Transverse colon (tissue), 4 donors: Measurements from ENCODE around the gene SLC7A6OS. TPM values are rescaled to one million over a fixed set of nuclear protein-coding genes. Genes with fewer than 3 reads are reported as not detected.

Experiments used
- DNase-seq: peaks from one replicate; pipeline ENCODE4 v3.0.0-alpha.2; 2019
- H3K27ac ChIP-seq, 4 donors: fragments of 200-600 bp; sonication (generic); 2 replicates each; pipeline ENCODE4 v1.5.1; 2016 to 2018; ENCODE audit warnings: inconsistent platforms in 4 of 4
- H3K27me3 ChIP-seq: fragments of 200-600 bp; sonication (generic); 2 replicates; pipeline ENCODE4 v1.5.1; 2017; ENCODE audit warnings: inconsistent platforms
- H3K36me3 ChIP-seq, 4 donors: fragments of 200-600 bp; sonication (generic); 2 replicates each; pipeline ENCODE4 v1.5.1; 2017 to 2019; ENCODE audit warnings: inconsistent platforms in 4 of 4
- H3K4me1 ChIP-seq, 4 donors: fragments of 200-600 bp; sonication (generic); 2 replicates each; pipeline ENCODE4 v1.5.1; 2017 to 2020; ENCODE audit warnings: inconsistent platforms in 4 of 4
- H3K4me3 ChIP-seq, 4 donors: fragments of 200-600 bp; sonication (generic); 1 replicate in 1 of 4; 2 replicates in 3 of 4; pipeline versions ENCODE4 v1.5.1 to v1.6.1; 2017 to 2019; ENCODE audit warnings: inconsistent platforms in 4 of 4
- H3K9me3 ChIP-seq, 2 donors: fragments of 200-600 bp; sonication (generic); 2 replicates each; pipeline ENCODE4 v1.5.1; 2017 to 2019; ENCODE audit warnings: inconsistent platforms in 2 of 2
- EP300 ChIP-seq: sonication (generic); formaldehyde crosslinking; IDR thresholded peaks from one replicate; pipeline ENCODE4 v1.6.1; 2017; ENCODE audit warnings: antibody characterized with exemption, low read depth
- POLR2A ChIP-seq: fragments of 450-650 bp; IDR thresholded peaks from one replicate; pipeline ENCODE4 v1.6.1; 2016; ENCODE audit warnings: antibody characterized with exemption, mild to moderate bottlenecking, moderate library complexity
- POLR2AphosphoS5 ChIP-seq, 3 donors: sonication (generic); formaldehyde crosslinking; IDR thresholded peaks; one replicate each; pipeline ENCODE4 v1.6.1; 2016; ENCODE audit warnings: antibody characterized with exemption in 3 of 3
- WGBS, 2 donors: methylation state at CpG; one replicate each; pipeline ENCODE4 v1.1.5; 2018; ENCODE audit warnings: low coverage in 1 of 2; 5-methylcytosine and 5-hydroxymethylcytosine counted together
- in situ Hi-C, 4 donors: fragments of 200-750 bp; cut with MboI; loops; one replicate each; pipeline versions ENCODE4 v1.15.0 to v1.15.1; 2017; ENCODE audit warnings: low sequenced_read_pairs in 3 of 4, low pct_ligation_motif_present in 1 of 4, low pct_unique_long_range_greater_than_20kb in 1 of 4
- intact Hi-C: fragments of 100-400 bp; cut with DNase I; formaldehyde crosslinking; loops from one replicate; pipeline ENCODE4 v1.15.1; 2023; ENCODE audit warnings: low total_unique reads
- total RNA-seq, 4 donors: library from RNA; depleted of rRNA; stranded (reverse); fragments of >200 nt; gene quantifications; one replicate each; pipeline ENCODE4 v1.1.0, GENCODE V29; 2016
- TF ChIP-seq, protein P1 (sequence below), 5 experiments: fragments of 200-600 bp in 3 of 5; fragments of 450-650 bp in 2 of 5; sonication (generic) in 3 of 5; IDR thresholded peaks; 1 replicate in 2 of 5; 2 replicates in 3 of 5; pipeline ENCODE4 v1.5.1; 2016 to 2017; ENCODE audit warnings: antibody characterized with exemption in 5 of 5, inconsistent platforms in 3 of 5, mild to moderate bottlenecking in 2 of 5, moderate library complexity in 1 of 5

SLC7A6OS gene
- total RNA-seq, 4 donors from 2014 or later = 7.8 to 49.0 (median 15.3) TPM

DNA sequence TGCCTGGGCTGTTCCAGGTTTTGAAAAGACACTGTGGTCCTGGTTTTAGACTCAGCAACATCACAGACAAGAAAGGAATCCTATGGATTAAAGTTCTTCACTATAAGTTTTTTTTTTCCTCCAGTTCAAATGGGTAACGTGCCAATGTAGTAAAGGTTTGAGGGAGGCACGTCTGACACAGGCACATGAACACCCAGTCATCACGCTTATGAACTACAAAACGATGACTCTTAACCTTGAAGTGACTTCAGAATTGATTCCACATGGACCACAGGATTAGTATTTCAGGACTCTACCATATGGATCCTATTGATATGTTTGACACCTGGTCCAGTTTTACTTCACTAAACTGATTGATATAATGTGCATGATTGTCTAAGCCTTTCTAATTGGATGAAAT, 2.4 kb upstream of the SLC7A6OS start:
- Histone ChIP-seq H3K36me3 (peaks cover 0 to 16% (median 6%) of the 10 kb centered on the region in 4 donors), H3K4me1 (peaks cover 16 to 28% (median 21%) of the 10 kb centered on the region in 4 donors), H3K27me3 (no peaks in the 10 kb centered on the region), H3K9me3 (no peaks in the 10 kb centered on the region), H3K4me3 (no peak overlapping the region), H3K27ac (no peak overlapping the region)
- intact Hi-C loops (no loop called here), in situ Hi-C loops (no loop called here)
- TF ChIP-seq EP300 = no peak
- TF ChIP-seq, protein P1, sequence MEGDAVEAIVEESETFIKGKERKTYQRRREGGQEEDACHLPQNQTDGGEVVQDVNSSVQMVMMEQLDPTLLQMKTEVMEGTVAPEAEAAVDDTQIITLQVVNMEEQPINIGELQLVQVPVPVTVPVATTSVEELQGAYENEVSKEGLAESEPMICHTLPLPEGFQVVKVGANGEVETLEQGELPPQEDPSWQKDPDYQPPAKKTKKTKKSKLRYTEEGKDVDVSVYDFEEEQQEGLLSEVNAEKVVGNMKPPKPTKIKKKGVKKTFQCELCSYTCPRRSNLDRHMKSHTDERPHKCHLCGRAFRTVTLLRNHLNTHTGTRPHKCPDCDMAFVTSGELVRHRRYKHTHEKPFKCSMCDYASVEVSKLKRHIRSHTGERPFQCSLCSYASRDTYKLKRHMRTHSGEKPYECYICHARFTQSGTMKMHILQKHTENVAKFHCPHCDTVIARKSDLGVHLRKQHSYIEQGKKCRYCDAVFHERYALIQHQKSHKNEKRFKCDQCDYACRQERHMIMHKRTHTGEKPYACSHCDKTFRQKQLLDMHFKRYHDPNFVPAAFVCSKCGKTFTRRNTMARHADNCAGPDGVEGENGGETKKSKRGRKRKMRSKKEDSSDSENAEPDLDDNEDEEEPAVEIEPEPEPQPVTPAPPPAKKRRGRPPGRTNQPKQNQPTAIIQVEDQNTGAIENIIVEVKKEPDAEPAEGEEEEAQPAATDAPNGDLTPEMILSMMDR (IDR thresholded peaks at IDR 0.05) = no peak
- no peak for TF ChIP-seq POLR2A
- TF ChIP-seq POLR2AphosphoS5 (IDR thresholded peaks at IDR 0.05) = no peak
- DNase-seq = no peak
- 86 to 88% methylated on average over 4 of the region's 4 CpGs for WGBS, 2 donors

DNA sequence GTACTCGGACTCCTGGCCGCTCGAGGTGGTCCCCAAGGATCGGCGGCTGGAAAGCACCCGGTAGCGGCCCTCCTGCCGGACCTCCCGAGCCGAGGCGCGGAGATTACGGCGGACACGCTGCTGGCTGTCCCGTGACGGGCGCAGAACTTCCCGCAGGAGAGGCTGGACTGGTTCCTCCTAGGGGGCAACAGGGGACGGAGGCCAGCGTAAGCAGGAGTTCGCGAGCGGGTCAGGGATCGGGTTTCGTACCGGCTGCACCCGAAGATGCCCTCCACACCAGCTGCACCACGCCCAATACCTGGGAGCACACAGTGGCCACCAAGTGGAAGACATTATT, 341 bp downstream of the SLC7A6OS start:
- TF ChIP-seq, protein P1 (IDR thresholded peaks at IDR 0.05) = no peak
- Histone ChIP-seq H3K4me1 (peaks cover 16 to 28% (median 21%) of the 10 kb centered on the region in 4 donors), H3K27me3 (no peaks in the 10 kb centered on the region), H3K4me3 (peak overlapping the region; percentile 72 to 90 (median 80)), H3K27ac (peak overlapping the region; percentile 87 to 91 (median 89)), H3K9me3 (no peaks in the 10 kb centered on the region), H3K36me3 (peaks cover 0 to 29% (median 9%) of the 10 kb centered on the region in 4 donors)
- peak; percentile 9 for DNase-seq
- 0% methylated on average over 15 of the region's 29 CpGs; no CpG with 5 or more reads in 1 of the 2 donors for WGBS, 2 donors
- in situ Hi-C loops (no loop called here), intact Hi-C loops (no loop called here)

DNA sequence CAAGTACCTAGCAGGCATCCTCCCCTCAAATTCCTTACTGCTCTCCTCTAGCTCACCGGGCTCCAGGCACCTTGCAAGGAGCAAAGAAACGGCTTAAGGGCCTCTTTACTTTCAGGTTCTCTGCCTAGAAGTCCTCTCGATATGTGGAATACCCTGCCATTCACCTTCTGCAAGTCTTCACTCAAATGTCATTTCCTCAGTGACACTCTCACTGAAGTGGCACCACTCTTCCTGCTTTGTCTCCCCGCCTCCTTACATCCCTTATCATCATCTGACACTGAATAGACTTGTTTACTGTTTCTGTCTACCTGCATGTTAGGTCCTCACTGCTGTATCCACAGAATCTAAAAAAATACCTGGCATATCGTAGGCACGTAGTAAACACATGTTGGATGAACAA, 947 bp downstream of the SLC7A6OS start:
- TF ChIP-seq POLR2A (no peak), POLR2AphosphoS5 (IDR thresholded peaks at IDR 0.05) (no peak)
- no peaks in the 10 kb centered on the region for H3K27me3 ChIP-seq
- H3K4me3 ChIP-seq = peak overlapping the region; percentile 72 to 90 (median 80)
- H3K4me1 ChIP-seq = peaks cover 16 to 28% (median 21%) of the 10 kb centered on the region in 4 donors
- no peaks in the 10 kb centered on the region for H3K9me3 ChIP-seq
- WGBS, 2 donors = 30 to 41% methylated on average over 5 to 6 of the region's 6 CpGs
- in situ Hi-C loops (no loop called here), intact Hi-C loops (no loop called here)
- peaks cover 0 to 32% (median 7%) of the 10 kb centered on the region in 4 donors for H3K36me3 ChIP-seq
- H3K27ac ChIP-seq = peak overlapping the region; percentile 87 to 91 (median 89)
- no peak for DNase-seq

DNA sequence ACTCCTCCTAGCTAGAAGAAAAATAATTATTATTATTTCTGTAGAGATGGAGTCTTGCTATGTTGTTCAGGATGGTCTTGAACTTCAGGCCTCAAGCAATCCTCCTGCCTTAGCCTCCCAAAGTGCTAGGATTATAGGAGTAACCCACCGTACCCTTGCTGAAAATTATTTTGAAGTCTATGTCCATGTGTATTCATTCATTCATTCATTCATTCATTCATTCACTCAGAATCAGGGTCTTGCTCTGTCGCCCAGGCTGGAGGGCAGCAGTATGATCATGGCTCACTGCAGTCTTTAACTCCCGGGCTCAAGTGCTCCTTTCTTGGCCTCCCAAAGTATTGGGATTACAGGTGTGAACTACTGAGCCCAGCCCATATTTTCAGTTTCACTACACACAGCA, 4.1 kb downstream of the SLC7A6OS start:
- WGBS, 2 donors = 70 to 84% methylated on average over 2 to 3 of the region's 3 CpGs
- Histone ChIP-seq H3K27me3 (no peaks in the 10 kb centered on the region), H3K36me3 (peaks cover 0 to 43% (median 17%) of the 10 kb centered on the region in 4 donors), H3K27ac (no peak overlapping the region), H3K4me1 (peaks cover 12 to 19% (median 15%) of the 10 kb centered on the region in 4 donors), H3K4me3 (no peak overlapping the region), H3K9me3 (no peaks in the 10 kb centered on the region)
- DNase-seq = no peak
- TF ChIP-seq EP300 = no peak
- no peak for TF ChIP-seq POLR2AphosphoS5 (IDR thresholded peaks at IDR 0.05)
- no peak for TF ChIP-seq POLR2A
- TF ChIP-seq, protein P1 (IDR thresholded peaks at IDR 0.05) = no peak
- intact Hi-C loops = no loop called here
- in situ Hi-C loops = no loop called here
